GM18505 (cell line): ENCODE data around the gene PDE1C.

ENCODE experiments used
- ATAC-seq: cut with Tn5 transposase; IDR thresholded peaks from one replicate; pipeline ENCODE4 v1.9.1; 2021; ENCODE audit not compliant: unreplicated experiment
- POLR2A ChIP-seq: IDR thresholded peaks from 4 replicates; pipeline ENCODE4 v1.6.1; 2011; ENCODE audit warnings: borderline replicate concordance; ENCODE audit not compliant: insufficient read depth, insufficient read length; ENCODE audit errors: extremely low read depth

Gene PDE1C

GRCh38 chr7:31982962-31983361 lies 87.2 kb downstream of the PDE1C start:
- TF ChIP-seq POLR2A: no peak
- ATAC-seq: no peak

DNA sequence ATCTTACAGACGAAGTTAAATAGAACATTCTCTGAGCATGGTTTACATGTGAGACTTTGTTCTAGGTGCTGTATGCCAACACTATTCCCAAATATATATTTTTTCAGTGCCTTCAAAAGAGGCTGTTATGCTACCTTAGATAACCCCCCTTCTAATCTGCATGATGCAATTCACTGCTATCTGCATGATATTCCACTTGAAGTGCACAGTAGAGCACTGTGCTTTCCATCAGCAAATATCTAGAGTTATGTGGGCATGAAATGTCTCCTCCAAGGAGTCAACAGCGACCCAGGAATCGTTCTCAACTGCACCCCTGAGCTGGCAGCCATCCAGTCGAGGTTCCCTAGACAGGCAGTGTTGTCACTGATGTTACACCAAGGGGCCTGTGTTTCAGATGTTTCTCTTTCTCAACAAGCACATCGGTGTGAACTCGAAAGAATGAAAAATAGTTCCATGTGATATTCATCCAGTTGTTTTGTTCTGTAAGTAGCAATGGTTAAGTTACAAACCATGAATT lies 88.3 kb downstream of the PDE1C start:
- no peak for TF ChIP-seq POLR2A
- no peak for ATAC-seq

- TF ChIP-seq POLR2A: no peak
- no peak for ATAC-seq
Observed at GRCh38 chr7:31979690-31980330, 90.4 kb downstream of the PDE1C start.

DNA sequence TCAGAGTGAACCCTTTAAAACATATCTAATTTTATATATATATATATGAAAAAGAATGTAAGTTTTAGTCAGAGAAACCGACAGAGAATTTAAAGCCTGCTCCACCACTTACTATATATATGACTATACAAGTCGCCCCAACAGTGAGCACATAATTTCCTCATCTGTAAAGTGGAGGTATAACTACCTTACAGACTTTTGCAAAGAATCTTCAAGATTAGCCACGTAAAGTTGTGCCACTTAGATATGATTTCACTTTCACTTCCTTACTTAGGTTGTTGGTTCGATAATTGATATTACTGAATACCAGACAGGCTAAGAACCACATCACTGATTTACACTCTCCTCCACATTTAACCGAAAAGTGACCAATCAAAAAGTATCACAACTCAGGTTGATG lies 94.7 kb downstream of the PDE1C start:
- TF ChIP-seq POLR2A: no peak

GRCh38 chr7:31974351-31974750 lies 95.9 kb downstream of the PDE1C start:
- TF ChIP-seq POLR2A: no peak
- ATAC-seq: no peak

More for the DNA sequence above, 94.7 kb downstream of the PDE1C start:
- no peak for ATAC-seq

- TF ChIP-seq POLR2A: no peak
- ATAC-seq: no peak
Observed at GRCh38 chr7:31971049-31971667, 99.0 kb downstream of the PDE1C start.

GRCh38 chr7:31970501-31970900 lies 99.7 kb downstream of the PDE1C start:
- TF ChIP-seq POLR2A: no peak
- ATAC-seq: no peak

GRCh38 chr7:31963569-31964175 lies 106.5 kb downstream of the PDE1C start:
- ATAC-seq: no peak
- no peak for TF ChIP-seq POLR2A

GRCh38 chr7:31962246-31962645 lies 108.0 kb downstream of the PDE1C start:
- TF ChIP-seq POLR2A: no peak

DNA sequence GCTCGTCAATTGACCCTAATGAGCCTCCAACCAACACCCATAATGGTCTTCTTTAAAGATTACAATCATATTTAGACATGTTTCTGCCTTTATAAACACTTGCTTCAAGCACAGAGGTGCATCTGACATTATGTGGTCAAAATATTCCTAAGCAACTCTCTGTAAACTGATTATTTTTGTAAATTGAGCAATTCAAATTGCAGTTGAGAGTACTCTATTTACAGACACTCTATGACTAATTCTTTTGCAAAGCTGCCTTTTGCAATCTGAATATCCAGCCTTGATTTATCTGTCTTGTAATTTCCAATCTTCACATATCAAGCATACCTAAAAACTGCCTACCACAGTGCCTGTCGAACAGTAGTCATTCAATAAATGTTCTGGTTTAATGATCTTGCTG lies 112.0 kb downstream of the PDE1C start:
- no peak for TF ChIP-seq POLR2A

More at GRCh38 chr7:31962246-31962645, 108.0 kb downstream of the PDE1C start:
- ATAC-seq: no peak

GRCh38 chr7:31957756-31958155 lies 112.5 kb downstream of the PDE1C start:
- ATAC-seq: no peak

More for the DNA sequence above, 112.0 kb downstream of the PDE1C start:
- ATAC-seq: no peak

DNA sequence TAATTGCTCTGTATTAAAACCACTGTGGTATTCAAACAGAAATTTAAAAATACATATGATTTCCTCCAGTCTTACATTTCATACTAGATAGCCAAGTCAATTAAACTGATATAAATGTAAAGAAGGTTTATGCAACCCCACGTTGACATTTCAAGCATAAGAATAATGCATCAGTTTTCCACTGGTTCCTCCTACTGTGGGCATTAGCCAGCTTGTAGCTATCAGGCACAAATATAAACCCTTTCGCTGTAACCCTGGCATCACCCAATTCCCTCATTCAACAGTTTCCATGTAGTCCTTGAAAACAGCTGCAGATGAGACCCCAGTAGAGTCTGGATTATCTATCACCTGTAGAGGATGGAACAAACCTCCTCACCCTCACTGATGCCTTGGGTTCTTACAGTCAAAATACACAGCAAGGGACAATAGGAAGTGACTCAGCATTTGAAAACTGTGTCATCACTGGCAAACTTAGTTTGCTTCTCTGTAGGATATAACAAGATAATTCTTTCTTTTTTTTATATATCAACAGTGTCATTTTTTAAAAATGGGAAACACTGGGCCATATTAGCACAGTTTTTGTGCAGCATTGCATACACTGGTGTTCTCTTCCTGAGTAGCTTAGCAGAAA lies 113.0 kb downstream of the PDE1C start:
- TF ChIP-seq POLR2A: no peak
- ATAC-seq: no peak

More at GRCh38 chr7:31957756-31958155, 112.5 kb downstream of the PDE1C start:
- TF ChIP-seq POLR2A: no peak

GRCh38 chr7:31955641-31956040 lies 114.6 kb downstream of the PDE1C start:
- TF ChIP-seq POLR2A: no peak
- no peak for ATAC-seq
